ENCODE data around the gene MAOB. TPM values are rescaled to one million over a fixed set of nuclear protein-coding genes. Genes with fewer than 3 reads are reported as not detected.

MAOB gene
- total RNA-seq, 8 experiments from 2014 or later, result 0.10 to 21.8 (median 0.54) TPM; not detected in 1

DNA sequence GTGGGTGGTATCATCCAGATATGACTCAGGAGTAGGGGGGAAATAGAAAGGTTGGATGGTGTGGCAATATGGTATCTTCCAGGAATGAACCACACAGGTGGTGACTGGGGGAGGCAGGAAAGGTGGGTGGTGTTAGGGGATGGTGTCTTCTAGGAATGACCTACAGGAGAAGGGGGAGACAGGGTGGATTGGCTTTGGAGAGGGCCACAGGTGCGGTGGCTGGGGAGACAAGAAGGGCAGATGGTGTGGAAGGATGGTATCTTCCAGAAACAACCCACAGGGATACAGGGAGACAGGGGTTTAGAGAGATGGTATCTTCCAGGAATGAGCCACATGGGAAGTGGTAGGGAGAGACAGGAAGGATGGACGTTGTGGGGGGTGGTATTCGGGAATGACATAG, 162.2 kb downstream of the MAOB start:
- no peak for ATAC-seq (replicated peaks in 6 of 8)
- Histone ChIP-seq H3K4me3 (no peak overlapping the region), H3K27ac (no peak overlapping the region), H3K4me1 (replicated peaks in 1 of 2) (no peaks in the 10 kb centered on the region)
- 0 to 67% (median 30%) methylated on average over 1 to 2 of the region's 3 CpGs; no CpG with 5 or more reads in 7 of the 10 experiments for WGBS, 10 experiments
- in situ Hi-C loops (cut with MboI; ENCODE audit: low pct_unique_long_range_greater_than_20kb in 2 of 9, low sequenced_read_pairs in 9 of 9, unreplicated experiment in 9 of 9), result no loop called here

- Histone ChIP-seq H3K27ac (no peak overlapping the region), H3K4me1 (replicated peaks in 1 of 2) (no peaks in the 10 kb centered on the region), H3K4me3 (no peak overlapping the region)
- in situ Hi-C loops (cut with MboI; ENCODE audit: low pct_unique_long_range_greater_than_20kb in 2 of 9, low sequenced_read_pairs in 9 of 9, unreplicated experiment in 9 of 9), result no loop called here
- no CpG with 5 or more reads among the region's 1 CpG for WGBS, 10 experiments
- ATAC-seq (replicated peaks in 6 of 8), result no peak
Observed at GRCh38 chrX:43718956-43719355, 163.3 kb downstream of the MAOB start.

GRCh38 chrX:43718546-43718945, 163.7 kb downstream of the MAOB start:
- in situ Hi-C loops (cut with MboI; ENCODE audit: low pct_unique_long_range_greater_than_20kb in 2 of 9, low sequenced_read_pairs in 9 of 9, unreplicated experiment in 9 of 9), result no loop called here
- no peak for ATAC-seq (replicated peaks in 6 of 8)
- H3K4me1 ChIP-seq (replicated peaks in 1 of 2), result no peaks in the 10 kb centered on the region
- H3K4me3 ChIP-seq, result no peak overlapping the region
- WGBS, 10 experiments, result 17 to 83% (median 65%) methylated on average over 1 to 3 of the region's 6 CpGs; no CpG with 5 or more reads in 6 of the 10 experiments
- H3K27ac ChIP-seq, result no peak overlapping the region

- in situ Hi-C loops (cut with MboI; ENCODE audit: low pct_unique_long_range_greater_than_20kb in 2 of 9, low sequenced_read_pairs in 9 of 9, unreplicated experiment in 9 of 9), result no loop called here
- no peak overlapping the region for H3K4me3 ChIP-seq
- no peaks in the 10 kb centered on the region for H3K4me1 ChIP-seq (replicated peaks in 1 of 2)
- ATAC-seq (replicated peaks in 6 of 8), result no peak
- 80% methylated on average over 1 of the region's 1 CpG; no CpG with 5 or more reads in 9 of the 10 experiments for WGBS, 10 experiments
- H3K27ac ChIP-seq, result no peak overlapping the region
Observed at GRCh38 chrX:43718081-43718480, 164.2 kb downstream of the MAOB start.

DNA sequence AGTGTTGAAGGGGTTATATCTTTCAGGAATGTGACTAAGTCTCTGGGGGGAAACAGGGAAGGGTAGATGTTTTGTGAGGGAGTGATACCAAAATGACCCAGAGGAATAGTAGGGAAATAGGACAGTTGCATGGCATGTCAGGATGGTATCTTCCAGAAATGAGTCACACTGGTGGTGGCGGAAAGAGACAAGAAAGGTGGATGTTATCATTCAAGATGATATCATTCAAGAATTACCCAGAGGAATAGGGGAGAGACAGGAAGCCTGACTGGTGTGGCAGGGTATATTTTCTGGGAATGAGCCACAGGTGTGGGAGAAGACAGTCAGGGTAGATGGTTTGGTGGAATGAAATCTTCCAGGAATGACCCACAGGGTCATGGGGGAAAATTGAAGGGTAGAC, 165.1 kb downstream of the MAOB start:
- in situ Hi-C loops (cut with MboI; ENCODE audit: low pct_unique_long_range_greater_than_20kb in 2 of 9, low sequenced_read_pairs in 9 of 9, unreplicated experiment in 9 of 9), result no loop called here
- ATAC-seq (replicated peaks in 6 of 8), result no peak
- no peaks in the 10 kb centered on the region for H3K4me1 ChIP-seq (replicated peaks in 1 of 2)
- H3K4me3 ChIP-seq, result no peak overlapping the region
- H3K27ac ChIP-seq, result no peak overlapping the region
- WGBS, 10 experiments, result 0 to 100% (median 67%) methylated on average over 1 of the region's 1 CpG; no CpG with 5 or more reads in 7 of the 10 experiments

- WGBS, 10 experiments, result 40 to 100% methylated on average over 1 of the region's 1 CpG; no CpG with 5 or more reads in 8 of the 10 experiments
- in situ Hi-C loops (cut with MboI; ENCODE audit: low pct_unique_long_range_greater_than_20kb in 2 of 9, low sequenced_read_pairs in 9 of 9, unreplicated experiment in 9 of 9), result no loop called here
- Histone ChIP-seq H3K4me1 (replicated peaks in 1 of 2) (no peaks in the 10 kb centered on the region), H3K4me3 (no peak overlapping the region), H3K27ac (no peak overlapping the region)
- ATAC-seq (replicated peaks in 6 of 8), result no peak
Observed at GRCh38 chrX:43716696-43717095, 165.6 kb downstream of the MAOB start.

Other genes starting within 250 kb of the MAOB start
- 10 to 100 TPM in 1 of 8 experiments, 1 to 10 TPM in 4, under 1 TPM in 2, not detected in 1; 0.10 to 12.9 (median 2.1) TPM for gene MAOA, start 226.2 kb downstream of the MAOB start, total RNA-seq
- 10 to 100 TPM in 2 of 8 experiments, 1 to 10 TPM in 6; 1.4 to 18.6 (median 2.5) TPM for gene NDP, start 90.9 kb upstream of the MAOB start, total RNA-seq

All from motor neuron (in vitro differentiated cells).